GM12865 (cell line): ENCODE results near the gene ELOVL6.
A peak's percentile ranks its signal among the peaks of the same experiment; 100 is the strongest.
"Not testable (repeated sequence)": the region's sequence is repeated elsewhere in the genome, so short reads cannot be mapped to it uniquely, and the experiment has no call there.

Experiments used
- DNase-seq: peaks from one replicate; pipeline ENCODE4 v3.0.0; 2010; ENCODE audit warnings: low read depth
- H3K4me3 ChIP-seq: 2 replicates; pipeline ENCODE4 v1.5.1; 2011; ENCODE audit warnings: mild to moderate bottlenecking, low read depth, low read length, control low read depth
- CTCF ChIP-seq: IDR thresholded peaks from 2 replicates; pipeline ENCODE4 v1.5.1; 2011; ENCODE audit warnings: low read length, control low read depth, low read depth, inconsistent platforms; ENCODE audit not compliant: insufficient read depth; ENCODE audit errors: missing control alignments

Gene ELOVL6

GRCh38 chr4:110041735-110042134 lies 156.7 kb downstream of the ELOVL6 start:
- no peak for TF ChIP-seq CTCF
- DNase-seq = no peak
- no peak overlapping the region for H3K4me3 ChIP-seq

DNA sequence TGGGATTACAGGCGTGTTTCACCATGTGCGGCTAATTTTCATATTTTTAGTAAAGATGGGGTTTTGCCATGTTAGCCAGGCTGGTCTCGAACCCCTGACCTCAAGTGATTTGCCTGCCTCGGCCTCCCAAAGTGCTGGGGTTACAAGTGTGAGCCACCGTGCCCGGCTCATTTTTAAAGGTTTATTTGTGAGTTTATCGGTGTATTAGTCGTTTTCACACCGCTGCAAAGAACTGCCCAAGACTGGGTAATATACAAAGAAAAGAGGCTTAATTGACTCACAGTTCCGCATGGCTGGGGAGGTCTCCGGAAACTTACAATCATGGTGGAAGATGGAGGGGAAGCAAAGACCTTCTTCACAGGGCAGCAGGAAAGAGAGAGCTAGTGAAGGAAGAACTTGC lies 159.3 kb downstream of the ELOVL6 start:
- not testable (repeated sequence) for DNase-seq

DNA sequence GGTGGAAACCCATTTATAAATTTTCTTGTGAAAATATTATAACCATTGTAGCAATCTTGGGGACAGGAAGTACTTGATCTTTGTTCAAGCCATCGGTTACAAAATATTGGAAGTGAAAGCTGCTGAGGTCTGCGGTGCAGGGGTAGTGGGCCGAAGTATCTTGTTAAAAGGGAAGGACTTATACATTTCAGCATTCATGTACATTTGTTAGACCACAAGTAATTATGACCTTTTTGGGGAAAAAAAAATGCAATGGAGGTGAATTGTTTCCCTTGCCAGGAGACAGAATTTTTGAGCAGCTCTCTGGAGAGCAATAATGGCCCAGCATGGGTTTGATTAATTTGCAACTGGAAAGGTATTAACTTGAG lies 164.4 kb downstream of the ELOVL6 start:
- H3K4me3 ChIP-seq = no peak overlapping the region
- peak; percentile 79 for DNase-seq
- no peak for TF ChIP-seq CTCF

More for the DNA sequence above, 159.3 kb downstream of the ELOVL6 start:
- H3K4me3 ChIP-seq = not testable (repeated sequence)

GRCh38 chr4:110033355-110034025 lies 164.9 kb downstream of the ELOVL6 start:
- no peak overlapping the region for H3K4me3 ChIP-seq
- no peak for DNase-seq
- no peak for TF ChIP-seq CTCF

GRCh38 chr4:110032603-110033002 lies 165.8 kb downstream of the ELOVL6 start:
- DNase-seq = no peak
- no peak overlapping the region for H3K4me3 ChIP-seq
- TF ChIP-seq CTCF = no peak

GRCh38 chr4:110025718-110026117 lies 172.7 kb downstream of the ELOVL6 start:
- no peak for TF ChIP-seq CTCF
- no peak overlapping the region for H3K4me3 ChIP-seq
- DNase-seq = no peak

DNA sequence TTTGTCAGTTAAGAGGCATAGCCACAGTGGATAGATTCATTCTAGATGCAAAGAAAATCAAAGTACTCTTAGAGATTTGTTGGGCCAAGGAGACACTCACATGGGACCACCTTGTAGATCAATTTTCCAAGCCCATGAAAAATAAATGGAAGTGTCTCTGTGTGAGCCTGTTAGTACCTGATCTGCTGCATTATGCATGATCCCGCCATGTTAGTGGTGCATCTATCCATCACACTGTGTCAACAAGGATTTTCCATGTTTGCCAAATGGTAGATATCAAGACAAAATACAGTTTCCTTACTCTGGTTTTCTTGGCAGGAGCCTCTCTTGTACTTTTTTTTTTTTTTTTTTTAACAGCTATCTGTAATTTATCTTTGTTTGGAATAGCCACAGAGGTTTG lies 173.4 kb downstream of the ELOVL6 start:
- DNase-seq = no peak
- no peak for TF ChIP-seq CTCF
- H3K4me3 ChIP-seq = no peak overlapping the region
